ENCODE measurements around the gene SHB.

DNA sequence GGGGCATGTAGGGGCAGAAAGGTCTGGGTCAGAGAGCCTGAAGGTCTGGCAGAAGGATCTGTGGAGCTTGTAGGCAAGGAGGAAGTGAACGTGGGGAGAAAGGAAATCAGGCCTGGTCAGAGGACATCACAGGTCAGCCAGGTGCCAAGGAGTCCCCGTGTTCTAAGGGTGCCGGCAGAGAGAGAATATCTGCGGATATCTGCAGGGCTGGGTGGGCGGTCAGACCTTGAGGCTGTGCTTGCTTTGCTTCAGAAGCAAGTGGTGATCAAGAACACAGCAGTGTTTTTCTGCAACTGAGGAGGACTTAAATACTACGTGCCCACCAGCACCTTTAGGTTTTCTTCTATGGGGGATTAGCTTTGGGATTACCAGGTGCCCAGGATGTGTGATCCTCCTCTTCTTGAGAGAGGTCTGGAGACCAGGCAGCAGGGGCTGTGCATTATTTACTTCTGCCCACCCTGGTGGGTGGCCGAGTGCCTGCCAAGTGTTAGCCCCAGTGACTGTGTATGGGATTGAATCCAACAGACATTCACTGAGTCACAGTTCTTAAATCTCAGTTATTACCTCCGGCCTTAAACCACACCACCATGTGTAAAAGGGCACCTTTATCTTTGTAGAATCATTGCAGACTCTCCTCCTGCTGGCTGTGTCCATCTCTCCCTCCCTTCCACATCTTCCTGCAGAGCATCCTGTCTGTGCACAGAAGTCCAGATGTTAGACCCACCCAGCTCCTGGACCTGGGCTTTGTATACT is 12.5 kb upstream of the SHB start:
- TF ChIP-seq, protein P1, sequence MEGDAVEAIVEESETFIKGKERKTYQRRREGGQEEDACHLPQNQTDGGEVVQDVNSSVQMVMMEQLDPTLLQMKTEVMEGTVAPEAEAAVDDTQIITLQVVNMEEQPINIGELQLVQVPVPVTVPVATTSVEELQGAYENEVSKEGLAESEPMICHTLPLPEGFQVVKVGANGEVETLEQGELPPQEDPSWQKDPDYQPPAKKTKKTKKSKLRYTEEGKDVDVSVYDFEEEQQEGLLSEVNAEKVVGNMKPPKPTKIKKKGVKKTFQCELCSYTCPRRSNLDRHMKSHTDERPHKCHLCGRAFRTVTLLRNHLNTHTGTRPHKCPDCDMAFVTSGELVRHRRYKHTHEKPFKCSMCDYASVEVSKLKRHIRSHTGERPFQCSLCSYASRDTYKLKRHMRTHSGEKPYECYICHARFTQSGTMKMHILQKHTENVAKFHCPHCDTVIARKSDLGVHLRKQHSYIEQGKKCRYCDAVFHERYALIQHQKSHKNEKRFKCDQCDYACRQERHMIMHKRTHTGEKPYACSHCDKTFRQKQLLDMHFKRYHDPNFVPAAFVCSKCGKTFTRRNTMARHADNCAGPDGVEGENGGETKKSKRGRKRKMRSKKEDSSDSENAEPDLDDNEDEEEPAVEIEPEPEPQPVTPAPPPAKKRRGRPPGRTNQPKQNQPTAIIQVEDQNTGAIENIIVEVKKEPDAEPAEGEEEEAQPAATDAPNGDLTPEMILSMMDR (IDR thresholded peaks at IDR 0.05): no peak
- TF ChIP-seq POLR2AphosphoS5 (IDR thresholded peaks at IDR 0.05): no peak
